Stomach smooth muscle (tissue), 2 donors: ENCODE results near the gene COA7.

Experiments
- H3K27ac ChIP-seq: one replicate; pipeline ENCODE4 v1.7.0; 2013; ENCODE audit warnings: mild to moderate bottlenecking, low read length, inconsistent platforms
- H3K27me3 ChIP-seq, 2 donors: one replicate each; pipeline ENCODE4 v1.7.0; 2013; ENCODE audit warnings: low read length in 2 of 2; ENCODE audit not compliant: insufficient read depth in 2 of 2, control insufficient read depth in 1 of 2
- H3K36me3 ChIP-seq, 2 donors: one replicate each; pipeline ENCODE4 v1.7.0; 2013; ENCODE audit warnings: low read length in 2 of 2; ENCODE audit not compliant: control insufficient read depth in 2 of 2, insufficient read depth in 2 of 2
- H3K4me1 ChIP-seq: one replicate; pipeline ENCODE4 v1.7.0; 2013; ENCODE audit warnings: low read length; ENCODE audit not compliant: control insufficient read depth, insufficient read depth
- H3K4me3 ChIP-seq, 2 donors: one replicate each; pipeline ENCODE4 v1.7.0; 2013; ENCODE audit warnings: low read length in 2 of 2
- H3K9ac ChIP-seq, 2 donors: one replicate each; pipeline ENCODE4 v1.7.0; 2013; ENCODE audit warnings: low read length in 2 of 2, mild to moderate bottlenecking in 1 of 2
- H3K9me3 ChIP-seq, 2 donors: one replicate each; pipeline ENCODE4 v1.7.0; 2013; ENCODE audit warnings: low read length in 2 of 2; ENCODE audit not compliant: control insufficient read depth in 2 of 2
- donor health status: healthy.
- donor health status: Pancreatic carcinoma.

The COA7 gene

GRCh38 chr1:52635321-52636089 lies 62.6 kb downstream of the COA7 start:
- Histone ChIP-seq H3K9me3 (no peaks in the 10 kb centered on the region), H3K4me3 (no peak overlapping the region), H3K27ac (no peak overlapping the region), H3K4me1 (peaks cover 12% of the 10 kb centered on the region), H3K27me3 (peaks cover 28 to 29% of the 10 kb centered on the region in 2 donors), H3K36me3 (no peaks in the 10 kb centered on the region), H3K9ac (no peak overlapping the region)
